NOMO-1 treated with dmso at 0.1 percent for 144 hours (cell line): ENCODE measurements around the gene GPD1.

Experiments
- DNase-seq: peaks from one replicate; lab custom pipeline; 2025; ENCODE audit not compliant: unreplicated experiment; lab: John Stamatoyannopoulos, UW

GPD1 gene

GRCh38 chr12:50103767-50104321 lies at the start of gene GPD1:
Gene GPD1, plus strand, starts transcription at chr12:50104008. Its CDS starts 43 bp downstream, at chr12:50104051.
- DNase-seq = no peak

GRCh38 chr12:50055831-50056638 lies 47.8 kb upstream of the GPD1 start:
- DNase-seq = peak; percentile 14

- no peak for DNase-seq
Measured at GRCh38 chr12:50056639-50056976, 47.2 kb upstream of the GPD1 start.

GRCh38 chr12:50057000-50057841 lies 46.6 kb upstream of the GPD1 start, which contains the start of gene ASIC1:
Gene ASIC1, plus strand, starts transcription at chr12:50057596. Its CDS starts 1,171 bp downstream, at chr12:50058767.
- DNase-seq = peak; percentile 24

GRCh38 chr12:50057896-50058670 lies 45.7 kb upstream of the GPD1 start:
- DNase-seq = no peak

GRCh38 chr12:50058743-50059312 lies 45.0 kb upstream of the GPD1 start:
- no peak for DNase-seq

GRCh38 chr12:50059440-50060119 lies 44.2 kb upstream of the GPD1 start:
- no peak for DNase-seq

- DNase-seq = no peak
Measured at GRCh38 chr12:50060120-50060468, 43.7 kb upstream of the GPD1 start.

GRCh38 chr12:50061171-50061570 lies 42.6 kb upstream of the GPD1 start:
- no peak for DNase-seq

- DNase-seq = no peak
Measured at GRCh38 chr12:50061946-50062686, 41.7 kb upstream of the GPD1 start.

GRCh38 chr12:50062728-50063460 lies 40.9 kb upstream of the GPD1 start:
- no peak for DNase-seq

GRCh38 chr12:50065726-50066310 lies 38.0 kb upstream of the GPD1 start:
- no peak for DNase-seq

GRCh38 chr12:50066402-50066801 lies 37.4 kb upstream of the GPD1 start:
- no peak for DNase-seq

- no peak for DNase-seq
Measured at GRCh38 chr12:50069069-50069468, 34.7 kb upstream of the GPD1 start.

GRCh38 chr12:50069539-50069938 lies 34.3 kb upstream of the GPD1 start:
- no peak for DNase-seq

- DNase-seq = peak; percentile 47
Measured at GRCh38 chr12:50070314-50071060, 33.3 kb upstream of the GPD1 start.

- no peak for DNase-seq
Measured at GRCh38 chr12:50072198-50072907, 31.5 kb upstream of the GPD1 start.
